Hepatocyte (in vitro differentiated cells): Measurements from ENCODE around the gene ANKRD31.
"Not testable (repeated sequence)": the region's sequence is repeated elsewhere in the genome, so short reads cannot be mapped to it uniquely, and the experiment has no call there.

Experiments
- EZH2 ChIP-seq: fragments of 200-600 bp; sonication (generic); IDR thresholded peaks from 2 replicates; pipeline ENCODE4 v1.6.1; 2016; ENCODE audit warnings: antibody characterized with exemption, mild to moderate bottlenecking, borderline replicate concordance
- TF ChIP-seq, protein P1 (sequence below): fragments of 200-600 bp; sonication (generic); IDR thresholded peaks from 2 replicates; pipeline ENCODE4 v1.5.1; 2016; ENCODE audit warnings: antibody characterized with exemption, mild to moderate bottlenecking; ENCODE audit not compliant: poor library complexity

DNA sequence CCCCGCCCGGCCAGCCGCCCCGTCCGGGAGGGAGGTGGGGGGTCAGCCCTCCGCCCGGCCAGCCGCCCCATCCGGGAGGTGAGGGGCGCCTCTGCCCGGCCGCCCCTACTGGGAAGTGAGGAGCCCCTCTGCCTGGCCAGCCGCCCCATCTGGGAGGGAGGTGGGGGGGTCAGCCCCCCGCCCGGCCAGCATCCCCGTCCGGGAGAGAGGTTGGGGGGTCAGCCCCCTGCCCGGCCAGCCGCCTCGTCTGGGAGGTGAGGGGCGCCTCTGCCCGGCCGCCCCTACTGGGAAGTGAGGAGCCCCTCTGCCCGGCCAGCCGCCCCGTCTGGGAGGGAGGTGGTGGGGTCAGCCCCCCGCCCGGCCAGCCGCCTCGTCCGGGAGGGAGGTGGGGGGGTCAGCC lies 33.9 kb upstream of the ANKRD31 start:
- TF ChIP-seq, protein P1, sequence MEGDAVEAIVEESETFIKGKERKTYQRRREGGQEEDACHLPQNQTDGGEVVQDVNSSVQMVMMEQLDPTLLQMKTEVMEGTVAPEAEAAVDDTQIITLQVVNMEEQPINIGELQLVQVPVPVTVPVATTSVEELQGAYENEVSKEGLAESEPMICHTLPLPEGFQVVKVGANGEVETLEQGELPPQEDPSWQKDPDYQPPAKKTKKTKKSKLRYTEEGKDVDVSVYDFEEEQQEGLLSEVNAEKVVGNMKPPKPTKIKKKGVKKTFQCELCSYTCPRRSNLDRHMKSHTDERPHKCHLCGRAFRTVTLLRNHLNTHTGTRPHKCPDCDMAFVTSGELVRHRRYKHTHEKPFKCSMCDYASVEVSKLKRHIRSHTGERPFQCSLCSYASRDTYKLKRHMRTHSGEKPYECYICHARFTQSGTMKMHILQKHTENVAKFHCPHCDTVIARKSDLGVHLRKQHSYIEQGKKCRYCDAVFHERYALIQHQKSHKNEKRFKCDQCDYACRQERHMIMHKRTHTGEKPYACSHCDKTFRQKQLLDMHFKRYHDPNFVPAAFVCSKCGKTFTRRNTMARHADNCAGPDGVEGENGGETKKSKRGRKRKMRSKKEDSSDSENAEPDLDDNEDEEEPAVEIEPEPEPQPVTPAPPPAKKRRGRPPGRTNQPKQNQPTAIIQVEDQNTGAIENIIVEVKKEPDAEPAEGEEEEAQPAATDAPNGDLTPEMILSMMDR = not testable (repeated sequence)
- not testable (repeated sequence) for TF ChIP-seq EZH2
